Nephron (organoid): Measurements from ENCODE around the gene PITPNC1.
A peak's percentile ranks its signal among the peaks of the same experiment; 100 is the strongest.
"Not testable (repeated sequence)": the region's sequence is repeated elsewhere in the genome, so short reads cannot be mapped to it uniquely, and the experiment has no call there.

ENCODE experiments used
- H3K27ac Mint-ChIP-seq, 3 experiments: 2 replicates each; pipeline ENCODE4 v1.8.0; 2020; ENCODE audit warnings: mixed read lengths in 3 of 3, mild to moderate bottlenecking in 2 of 3, moderate library complexity in 1 of 3
- H3K27me3 Mint-ChIP-seq: 2 replicates; pipeline ENCODE4 v1.8.0; 2021; ENCODE audit warnings: low read depth, mild to moderate bottlenecking, moderate library complexity, mixed read lengths
- H3K36me3 Mint-ChIP-seq: 2 replicates; pipeline ENCODE4 v1.8.0; 2020; ENCODE audit warnings: low read depth, mixed read lengths
- H3K4me1 Mint-ChIP-seq: 2 replicates; pipeline ENCODE4 v1.8.0; 2020; ENCODE audit warnings: mixed read lengths
- H3K4me3 Mint-ChIP-seq, 3 experiments: 2 replicates each; pipeline ENCODE4 v1.8.0; 2020; ENCODE audit warnings: mild to moderate bottlenecking in 3 of 3, mixed read lengths in 3 of 3, moderate library complexity in 2 of 3
- H3K9me3 Mint-ChIP-seq: 2 replicates; pipeline ENCODE4 v1.8.0; 2020; ENCODE audit warnings: mixed read lengths
- CTCF ChIP-seq, 3 experiments: fragments of 200-600 bp; sonication (generic); IDR thresholded peaks; one replicate each; pipeline ENCODE4 v1.5.0; 2021; ENCODE audit warnings: antibody characterized with exemption in 3 of 3; ENCODE audit not compliant: unreplicated experiment in 3 of 3

Gene PITPNC1

GRCh38 chr17:67646472-67646871, 269.4 kb downstream of the PITPNC1 start:
- no peaks in the 10 kb centered on the region for H3K27me3 Mint-ChIP-seq
- H3K36me3 Mint-ChIP-seq: no peaks in the 10 kb centered on the region
- H3K27ac Mint-ChIP-seq: no peak overlapping the region
- peaks cover 9% of the 10 kb centered on the region for H3K4me1 Mint-ChIP-seq
- no peak overlapping the region for H3K4me3 Mint-ChIP-seq
- no peaks in the 10 kb centered on the region for H3K9me3 Mint-ChIP-seq
- no peak for TF ChIP-seq CTCF (IDR thresholded peaks at IDR 0.05; ENCODE audit: unreplicated experiment in 3 of 3)

- no peaks in the 10 kb centered on the region for H3K9me3 Mint-ChIP-seq
- no peak overlapping the region for H3K4me3 Mint-ChIP-seq
- no peaks in the 10 kb centered on the region for H3K36me3 Mint-ChIP-seq
- peaks cover 13% of the 10 kb centered on the region for H3K4me1 Mint-ChIP-seq
- peak overlapping the region in 1 of 3 experiments; percentile 57 for H3K27ac Mint-ChIP-seq
- no peak for TF ChIP-seq CTCF (IDR thresholded peaks at IDR 0.05; ENCODE audit: unreplicated experiment in 3 of 3)
- no peaks in the 10 kb centered on the region for H3K27me3 Mint-ChIP-seq
Observed at GRCh38 chr17:67647482-67647881, 270.4 kb downstream of the PITPNC1 start.

GRCh38 chr17:67648032-67648905, 271.2 kb downstream of the PITPNC1 start:
- Mint-ChIP-seq H3K9me3 (no peaks in the 10 kb centered on the region), H3K4me1 (peaks cover 13% of the 10 kb centered on the region), H3K36me3 (no peaks in the 10 kb centered on the region), H3K27me3 (no peaks in the 10 kb centered on the region), H3K27ac (peak overlapping the region in 1 of 3 experiments; percentile 57), H3K4me3 (no peak overlapping the region)
- no peak for TF ChIP-seq CTCF (IDR thresholded peaks at IDR 0.05; ENCODE audit: unreplicated experiment in 3 of 3)

- H3K9me3 Mint-ChIP-seq, H3K4me3 Mint-ChIP-seq, H3K27me3 Mint-ChIP-seq, H3K27ac Mint-ChIP-seq, H3K36me3 Mint-ChIP-seq: not testable (repeated sequence)
- H3K4me1 Mint-ChIP-seq: peaks cover 13% of the 10 kb centered on the region
Observed at GRCh38 chr17:67648906-67649295, 271.8 kb downstream of the PITPNC1 start.

DNA sequence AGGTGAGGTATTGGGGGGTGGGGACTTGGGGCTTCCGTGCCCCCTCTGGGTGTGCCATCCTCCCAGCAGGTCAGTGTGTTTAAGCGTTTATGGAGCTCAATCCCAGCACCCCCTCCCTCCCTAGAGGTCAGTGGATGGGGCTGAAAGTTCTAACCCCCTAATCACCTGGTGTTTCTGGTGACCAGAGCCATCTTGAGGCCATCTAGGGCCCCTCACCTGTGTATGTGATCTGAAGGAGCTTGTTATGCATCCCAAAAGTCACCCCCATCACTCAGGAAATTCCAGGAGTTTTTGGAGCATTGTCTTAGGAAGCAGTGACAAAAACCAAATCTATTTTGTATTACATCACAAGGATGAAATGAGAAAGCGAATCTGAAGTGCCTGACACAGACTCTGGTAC, 272.8 kb downstream of the PITPNC1 start:
- no peak overlapping the region for H3K27ac Mint-ChIP-seq
- no peaks in the 10 kb centered on the region for H3K27me3 Mint-ChIP-seq
- no peak for TF ChIP-seq CTCF (IDR thresholded peaks at IDR 0.05; ENCODE audit: unreplicated experiment in 3 of 3)
- H3K9me3 Mint-ChIP-seq: no peaks in the 10 kb centered on the region
- no peak overlapping the region for H3K4me3 Mint-ChIP-seq
- H3K4me1 Mint-ChIP-seq: peaks cover 13% of the 10 kb centered on the region
- H3K36me3 Mint-ChIP-seq: no peaks in the 10 kb centered on the region

DNA sequence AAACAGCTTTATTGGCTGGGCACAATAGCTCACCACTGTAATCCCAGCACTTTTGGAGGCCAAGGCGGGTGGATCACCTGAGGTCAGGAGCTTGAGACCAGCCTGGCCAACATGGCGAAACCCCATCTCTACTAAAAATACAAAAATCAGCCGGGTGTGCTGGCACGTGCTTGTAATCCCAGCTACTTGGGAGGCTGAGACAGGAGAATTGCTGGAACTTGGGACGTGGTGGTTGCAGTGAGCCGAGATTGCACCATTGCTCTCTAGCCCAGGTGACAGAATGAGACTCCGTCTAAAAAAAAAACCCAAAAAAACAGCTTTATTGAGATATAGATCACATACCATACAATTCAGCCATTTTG, 274.1 kb downstream of the PITPNC1 start:
- not testable (repeated sequence) for H3K9me3 Mint-ChIP-seq, H3K4me3 Mint-ChIP-seq, H3K27me3 Mint-ChIP-seq, H3K27ac Mint-ChIP-seq, H3K36me3 Mint-ChIP-seq
- H3K4me1 Mint-ChIP-seq: peaks cover 13% of the 10 kb centered on the region

GRCh38 chr17:67652433-67652832, 275.4 kb downstream of the PITPNC1 start:
- Mint-ChIP-seq H3K36me3 (no peaks in the 10 kb centered on the region), H3K27me3 (no peaks in the 10 kb centered on the region), H3K27ac (no peak overlapping the region), H3K4me1 (peaks cover 13% of the 10 kb centered on the region), H3K9me3 (no peaks in the 10 kb centered on the region), H3K4me3 (no peak overlapping the region)
- TF ChIP-seq CTCF (IDR thresholded peaks at IDR 0.05; ENCODE audit: unreplicated experiment in 3 of 3): no peak
